ENCODE results near the gene NLRX1.
"Not testable (repeated sequence)": the region's sequence is repeated elsewhere in the genome, so short reads cannot be mapped to it uniquely, and the experiment has no call there.

NLRX1 gene

DNA sequence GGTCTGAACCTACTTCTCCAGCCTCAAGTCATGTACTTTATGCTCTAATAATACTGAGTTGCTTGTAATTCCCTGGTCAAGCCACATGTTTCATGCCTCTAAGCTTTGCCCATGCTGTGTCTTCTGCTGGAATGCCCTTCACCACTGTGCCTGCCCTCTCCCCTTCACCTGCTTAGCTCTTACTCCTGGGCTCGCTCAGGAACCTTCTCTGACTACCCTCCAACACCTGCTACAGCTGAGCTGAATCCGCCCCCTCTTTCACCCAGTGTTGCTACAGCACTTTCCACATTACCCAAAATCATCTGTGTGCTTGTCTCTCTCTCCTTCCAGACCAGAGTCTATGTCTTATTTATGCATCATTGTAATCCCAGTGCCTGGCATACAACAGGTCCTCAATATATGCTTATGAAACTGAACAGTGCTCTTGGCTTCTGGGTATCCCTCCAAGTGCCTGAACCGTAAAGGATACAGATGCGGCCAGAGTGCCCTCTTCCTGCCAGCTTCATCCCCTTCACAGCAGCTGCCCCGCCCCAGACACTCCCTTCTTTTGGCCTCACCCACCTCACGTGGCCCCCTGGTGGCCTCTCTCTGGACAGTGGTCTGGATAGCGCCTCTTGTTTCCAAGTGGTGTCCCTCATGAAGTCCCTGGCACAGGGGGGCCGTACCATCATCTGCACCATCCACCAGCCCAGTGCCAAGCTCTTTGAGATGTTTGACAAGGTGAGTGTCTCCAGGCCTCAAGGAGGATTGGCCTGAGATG, 12.6 kb upstream of the NLRX1 start:
- no peak for DNase-seq

DNA sequence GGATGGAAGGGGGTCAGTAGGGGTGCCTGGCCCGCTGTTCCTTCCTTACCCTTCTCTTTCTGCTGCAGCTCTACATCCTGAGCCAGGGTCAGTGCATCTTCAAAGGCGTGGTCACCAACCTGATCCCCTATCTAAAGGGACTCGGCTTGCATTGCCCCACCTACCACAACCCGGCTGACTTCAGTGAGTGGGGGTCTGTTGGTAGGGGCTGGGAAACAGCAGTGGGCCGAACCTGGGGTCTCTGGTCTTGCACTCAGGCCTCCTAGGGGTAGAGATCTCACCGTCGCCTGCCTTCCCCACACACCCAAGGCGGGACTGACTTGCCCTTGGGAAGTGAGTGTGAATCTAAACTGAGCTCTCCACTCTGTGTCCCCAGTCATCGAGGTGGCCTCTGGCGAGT, 12.0 kb upstream of the NLRX1 start:
- no peak for DNase-seq

DNA sequence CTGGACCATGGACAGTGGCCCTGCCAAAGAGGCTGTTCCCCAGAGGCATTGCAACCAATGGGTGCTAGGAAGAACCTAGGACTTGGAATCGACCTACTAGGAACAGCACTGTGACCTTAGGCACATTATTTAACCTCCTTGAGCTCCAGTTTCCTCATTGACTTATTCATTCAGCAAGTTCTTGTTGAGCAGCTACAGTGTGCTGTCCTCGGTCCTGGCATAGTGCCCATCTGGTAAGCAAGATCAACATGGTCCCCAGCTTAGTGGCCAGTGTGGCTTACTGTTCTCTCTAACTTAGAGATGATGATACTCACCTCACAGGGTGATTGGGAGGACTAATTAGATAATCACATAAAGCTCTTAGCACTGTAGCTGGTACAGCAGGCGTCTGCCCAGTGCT, 11.5 kb upstream of the NLRX1 start:
- no peak for DNase-seq

DNA sequence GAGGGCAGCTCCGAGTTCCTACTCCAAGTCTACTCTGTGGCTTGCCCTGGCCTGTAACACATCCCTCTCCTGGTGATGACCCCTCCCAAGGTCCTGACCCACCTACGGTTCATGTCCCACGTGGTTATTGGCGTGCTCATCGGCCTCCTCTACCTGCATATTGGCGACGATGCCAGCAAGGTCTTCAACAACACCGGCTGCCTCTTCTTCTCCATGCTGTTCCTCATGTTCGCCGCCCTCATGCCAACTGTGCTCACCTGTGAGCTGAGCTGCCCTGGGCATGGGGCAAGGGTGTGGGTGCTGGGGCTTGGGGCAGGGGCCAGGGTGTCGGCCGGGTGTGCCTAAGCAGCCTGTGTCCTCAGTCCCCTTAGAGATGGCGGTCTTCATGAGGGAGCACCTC, 10.1 kb upstream of the NLRX1 start:
- no peak for DNase-seq

DNA sequence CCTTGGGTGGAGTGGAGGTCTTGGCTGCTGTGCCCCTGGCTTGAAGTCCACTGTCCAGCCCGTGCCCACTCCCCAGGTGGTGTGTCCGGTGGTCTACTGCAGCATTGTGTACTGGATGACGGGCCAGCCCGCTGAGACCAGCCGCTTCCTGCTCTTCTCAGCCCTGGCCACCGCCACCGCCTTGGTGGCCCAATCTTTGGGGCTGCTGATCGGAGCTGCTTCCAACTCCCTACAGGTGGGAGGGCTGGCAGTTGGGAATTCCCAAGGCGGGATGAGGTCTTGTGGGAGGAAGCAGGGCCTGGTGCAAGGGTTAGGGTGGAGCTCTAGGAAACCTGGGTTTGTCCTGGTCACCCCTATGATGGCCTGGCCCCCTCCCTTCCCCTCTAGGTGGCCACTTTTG, 8.4 kb upstream of the NLRX1 start:
- DNase-seq: no peak

DNA sequence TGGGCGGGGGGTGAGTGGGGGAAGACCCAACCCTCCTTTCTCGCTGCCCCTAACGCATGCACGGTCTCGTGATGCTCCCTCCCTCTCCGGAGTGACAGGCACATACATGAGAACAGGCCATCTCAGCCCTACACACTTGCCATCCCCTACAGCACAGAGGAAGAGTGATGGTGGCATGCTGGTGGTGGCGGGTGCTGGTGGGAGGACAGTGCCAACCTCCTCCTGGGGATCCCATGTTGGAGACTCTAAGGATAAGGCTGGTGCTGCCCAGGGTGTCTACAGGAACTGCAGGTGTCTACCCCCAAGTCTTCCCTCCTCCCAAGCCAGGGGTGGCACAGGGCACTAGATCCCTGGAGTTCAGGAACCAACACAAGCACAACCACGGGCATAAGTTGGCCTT, 6.7 kb upstream of the NLRX1 start:
- no peak for DNase-seq

DNA sequence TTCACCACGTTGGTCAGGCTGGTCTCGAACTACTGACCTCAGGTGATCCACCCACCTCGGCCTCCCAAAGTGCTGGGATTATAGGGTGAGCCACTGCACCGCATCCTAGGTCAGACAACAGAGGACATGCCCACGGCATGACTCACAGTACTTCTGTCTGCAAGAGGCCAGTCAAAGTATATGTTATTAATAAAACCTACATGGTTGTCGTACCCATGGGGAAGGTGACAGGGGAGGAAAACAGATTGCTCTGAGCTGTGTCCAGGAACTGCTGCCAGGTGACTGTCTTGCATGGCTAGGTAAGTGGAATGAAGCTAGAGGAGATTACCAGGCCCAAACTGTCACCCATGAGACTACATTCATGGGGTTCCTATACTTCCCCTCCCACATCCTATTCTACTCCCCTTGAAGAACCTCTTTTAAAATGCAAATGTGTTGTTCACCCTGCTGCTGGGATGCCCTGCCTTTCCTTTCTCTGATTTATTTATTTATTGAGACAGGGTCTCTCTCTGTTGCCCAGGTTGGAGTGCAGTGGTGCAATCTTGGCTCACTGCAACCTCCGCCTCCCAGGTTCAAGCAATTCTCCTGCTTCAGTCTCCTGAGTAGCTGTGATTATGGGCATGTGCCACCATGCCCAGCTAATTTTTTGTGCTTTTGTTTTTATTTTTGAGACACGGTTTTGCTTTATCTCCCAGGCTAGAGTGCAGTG, 2.0 kb upstream of the NLRX1 start:
- no peak for DNase-seq

DNA sequence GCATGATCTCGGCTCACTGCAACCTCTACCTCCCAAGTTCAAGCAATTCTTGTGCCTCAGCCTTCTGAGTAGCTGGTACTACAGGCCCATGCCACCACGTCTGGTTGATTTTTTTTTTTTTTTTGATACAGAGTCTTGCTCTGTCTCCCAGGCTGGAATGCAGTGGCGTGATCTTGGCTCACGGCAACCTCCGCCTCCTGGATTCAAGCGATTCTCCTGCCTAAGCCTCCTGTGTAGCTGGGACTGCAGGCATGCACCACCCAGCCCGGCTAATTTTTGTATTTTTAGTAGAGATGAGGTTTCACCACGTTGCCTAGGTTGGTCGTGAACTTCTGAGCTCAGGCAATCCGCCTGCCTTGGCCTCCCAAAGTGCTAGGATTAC, 1.5 kb upstream of the NLRX1 start:
- not testable (repeated sequence) for DNase-seq

DNA sequence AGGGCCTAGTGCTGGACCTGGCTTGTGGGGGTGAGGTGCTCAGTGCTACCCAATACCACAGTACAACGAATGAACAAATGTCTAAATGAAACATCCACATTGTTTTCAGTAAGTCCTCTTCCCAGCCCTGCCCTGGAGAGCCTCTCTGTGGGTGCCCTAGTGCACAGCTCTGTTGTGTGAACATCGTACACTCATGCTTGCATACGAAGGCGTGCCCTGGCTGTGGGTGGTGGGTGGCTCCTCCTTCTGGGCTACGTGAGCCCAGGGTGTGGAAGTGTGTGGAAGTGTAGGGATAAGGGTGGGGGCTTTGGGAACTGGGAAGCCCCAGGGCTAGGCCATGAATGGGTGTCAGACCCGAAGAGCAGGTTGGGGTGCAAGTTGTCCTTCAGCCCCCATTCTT, 592 bp upstream of the NLRX1 start:
- DNase-seq: no peak

DNA sequence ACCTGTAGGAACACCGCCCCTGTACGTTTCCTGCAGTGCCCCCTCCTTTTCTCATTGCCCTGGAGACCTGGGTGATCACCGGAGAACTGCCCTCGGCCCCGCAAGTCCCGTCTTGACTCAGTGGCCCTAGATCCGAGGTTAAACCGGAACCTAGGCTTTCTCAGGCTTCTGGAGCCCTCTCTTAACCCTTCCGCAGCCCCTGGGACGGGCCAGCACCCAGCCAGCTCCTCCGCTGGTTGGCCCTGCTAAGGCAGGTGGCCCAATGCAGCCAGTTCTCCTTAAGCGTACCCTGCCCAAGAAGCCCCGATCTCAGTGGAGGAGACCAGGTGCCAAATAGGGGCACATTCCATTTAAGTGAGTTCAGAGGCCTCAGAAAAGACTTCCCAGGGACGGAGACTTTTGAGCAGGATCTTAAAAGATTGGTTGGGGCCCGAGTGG, 776 bp downstream of the NLRX1 start:
- peak; percentile 67 for DNase-seq

DNA sequence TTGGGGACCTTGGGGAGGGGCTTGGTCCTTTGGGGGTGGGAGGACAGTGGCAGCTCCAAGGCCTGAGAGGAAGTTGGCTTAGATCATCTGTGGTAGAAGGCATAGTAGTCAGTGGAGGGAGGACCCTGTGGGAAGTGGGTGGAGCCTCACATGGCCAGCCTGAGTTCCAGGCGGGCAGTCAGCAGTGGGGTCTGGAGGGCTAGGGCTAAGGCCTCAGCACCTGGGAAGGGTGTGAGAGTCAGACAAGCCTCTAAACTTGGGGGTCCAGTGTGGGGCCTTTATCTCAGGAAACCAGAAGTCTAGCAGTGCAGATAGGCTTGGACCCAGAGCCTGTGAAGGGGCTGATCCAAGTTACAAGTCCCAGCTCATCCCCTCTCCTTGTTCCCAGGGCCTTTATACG, 4.0 kb downstream of the NLRX1 start:
- no peak for DNase-seq

DNA sequence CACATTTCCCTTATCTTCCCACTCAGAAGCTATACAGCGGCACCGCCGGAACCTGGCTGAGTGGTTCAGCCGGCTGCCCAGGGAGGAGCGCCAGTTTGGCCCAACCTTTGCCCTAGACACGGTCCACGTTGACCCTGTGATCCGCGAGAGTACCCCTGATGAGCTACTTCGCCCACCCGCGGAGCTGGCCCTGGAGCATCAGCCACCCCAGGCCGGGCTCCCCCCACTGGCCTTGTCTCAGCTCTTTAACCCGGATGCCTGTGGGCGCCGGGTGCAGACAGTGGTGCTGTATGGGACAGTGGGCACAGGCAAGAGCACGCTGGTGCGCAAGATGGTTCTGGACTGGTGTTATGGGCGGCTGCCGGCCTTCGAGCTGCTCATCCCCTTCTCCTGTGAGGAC, 4.9 kb downstream of the NLRX1 start:
- no peak for DNase-seq

DNA sequence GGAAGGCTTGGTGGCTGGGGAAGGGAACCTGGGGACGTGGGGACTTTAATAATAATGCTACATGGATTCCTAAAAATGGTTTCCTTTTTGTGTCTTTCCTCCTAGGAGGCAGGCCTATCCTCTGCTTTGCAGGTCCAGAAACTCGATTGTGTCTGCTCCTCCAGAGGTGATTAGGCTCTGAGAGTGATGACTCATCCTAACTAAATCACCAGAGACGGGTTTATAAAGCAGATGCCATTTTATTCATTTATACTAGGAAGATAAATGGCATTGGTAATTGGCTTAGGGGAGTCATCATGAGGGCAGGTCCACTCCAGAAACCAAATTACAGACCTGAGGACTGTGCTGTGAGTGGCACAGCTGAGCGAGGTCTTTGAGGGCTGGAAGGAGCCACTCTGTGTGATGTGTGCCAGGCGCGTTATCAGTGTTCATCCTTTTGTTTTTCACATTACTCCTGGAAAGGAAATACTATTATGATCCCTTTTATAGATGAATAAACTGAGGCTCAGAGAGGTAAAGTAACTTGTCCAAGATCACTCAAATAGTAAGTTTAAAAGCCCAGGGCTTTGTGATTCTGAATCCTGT, 7.1 kb downstream of the NLRX1 start:
- DNase-seq: peak; percentile 23

DNA sequence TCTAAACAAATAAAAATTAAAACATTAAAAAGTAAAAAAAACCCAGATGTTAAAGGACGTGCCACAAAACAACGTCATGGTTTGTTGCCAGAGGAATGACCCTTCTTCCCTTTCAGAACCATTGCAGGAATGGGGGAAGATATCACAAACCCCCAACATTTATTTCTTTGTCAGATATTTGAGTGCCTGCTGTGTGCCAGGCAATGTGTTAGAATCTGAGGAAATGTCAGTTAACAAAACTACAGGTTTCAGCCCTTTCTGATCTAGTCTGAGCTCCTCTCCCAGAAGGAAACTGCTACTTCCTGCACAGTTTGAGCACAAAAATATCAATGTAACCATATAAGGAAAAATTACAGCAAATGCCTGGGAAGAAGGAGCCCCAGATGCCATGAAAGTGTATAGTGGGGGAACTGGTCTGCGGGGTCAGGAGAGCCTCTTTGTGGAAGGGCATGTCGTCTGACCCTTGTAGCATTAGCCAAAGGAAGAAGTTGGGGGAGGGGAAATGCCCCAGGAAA, 9.7 kb downstream of the NLRX1 start:
- no peak for DNase-seq

DNA sequence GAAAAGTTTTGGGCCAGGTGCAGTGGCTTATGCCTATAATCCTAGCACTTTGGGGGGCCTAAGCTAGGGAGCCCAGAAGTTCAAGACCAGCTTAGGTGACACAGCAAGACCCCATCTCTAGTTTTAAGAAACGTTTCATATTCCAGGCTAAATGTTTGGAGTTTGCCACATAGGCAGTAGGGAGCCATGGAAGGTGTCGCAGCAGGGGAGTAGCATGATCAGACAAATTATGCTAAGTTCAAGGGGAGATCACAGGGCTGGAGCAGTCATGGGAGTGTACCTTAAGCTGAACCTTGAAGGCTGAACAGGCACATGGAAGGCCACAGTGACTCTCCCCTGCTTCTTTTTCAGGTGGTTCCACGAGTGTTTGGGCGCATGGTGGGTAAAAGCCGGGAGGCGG, 10.8 kb downstream of the NLRX1 start:
- no peak for DNase-seq

DNA sequence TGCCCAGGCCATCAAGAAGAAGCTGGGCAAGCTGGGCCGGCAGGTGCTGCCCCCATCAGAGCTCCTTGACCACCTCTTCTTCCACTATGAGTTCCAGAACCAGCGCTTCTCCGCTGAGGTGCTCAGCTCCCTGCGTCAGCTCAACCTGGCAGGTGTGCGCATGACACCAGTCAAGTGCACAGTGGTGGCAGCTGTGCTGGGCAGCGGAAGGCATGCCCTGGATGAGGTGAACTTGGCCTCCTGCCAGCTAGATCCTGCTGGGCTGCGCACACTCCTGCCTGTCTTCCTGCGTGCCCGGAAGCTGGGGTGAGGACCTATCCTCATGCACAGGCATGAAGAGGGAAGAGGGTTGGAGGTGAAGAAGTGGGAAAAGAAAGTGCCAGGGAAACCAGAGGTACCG, 11.5 kb downstream of the NLRX1 start:
- no peak for DNase-seq

DNA sequence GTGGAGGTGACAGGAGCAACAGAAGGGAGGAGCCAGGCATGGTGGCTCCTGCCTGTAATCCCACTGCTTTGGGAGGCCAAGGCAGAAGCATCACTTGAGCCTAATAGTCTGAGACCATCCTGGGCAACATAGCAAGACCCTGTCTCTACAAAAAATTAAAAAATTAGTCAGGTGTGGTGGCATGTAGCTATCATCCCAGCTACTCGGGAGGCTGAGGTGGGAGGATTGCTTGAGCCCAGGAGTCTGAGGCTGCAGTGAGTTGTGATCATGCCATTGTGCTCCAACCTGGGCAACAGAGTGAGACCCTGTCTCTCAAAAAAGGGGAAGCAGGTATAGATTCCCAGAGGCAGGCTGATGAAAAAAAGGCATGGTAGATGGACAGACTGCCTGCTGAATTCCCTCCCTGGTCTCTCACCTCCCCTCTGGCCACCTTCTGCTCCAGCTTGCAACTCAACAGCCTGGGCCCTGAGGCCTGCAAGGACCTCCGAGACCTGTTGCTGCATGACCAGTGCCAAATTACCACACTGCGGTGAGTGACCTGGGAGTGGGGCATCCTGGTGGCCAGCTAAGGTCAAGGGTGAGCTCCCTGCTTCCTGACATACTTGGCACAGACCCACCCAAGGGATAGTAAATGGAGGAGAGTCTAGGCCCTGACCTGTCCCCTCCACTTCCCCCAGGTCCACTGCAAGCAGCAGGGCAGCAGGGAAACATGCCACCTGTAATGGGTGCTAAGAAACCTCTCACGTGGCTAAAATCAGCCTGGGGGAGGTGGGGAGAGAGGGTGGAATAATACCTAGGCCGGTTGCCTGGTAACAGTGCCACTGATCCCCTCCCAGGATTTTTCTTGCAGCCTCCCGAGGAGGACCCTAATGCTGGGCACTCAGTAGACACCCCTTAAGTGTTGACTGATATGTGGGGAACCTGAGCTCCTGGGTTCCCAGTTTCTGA, 12.5 kb downstream of the NLRX1 start:
- no peak for DNase-seq

DNA sequence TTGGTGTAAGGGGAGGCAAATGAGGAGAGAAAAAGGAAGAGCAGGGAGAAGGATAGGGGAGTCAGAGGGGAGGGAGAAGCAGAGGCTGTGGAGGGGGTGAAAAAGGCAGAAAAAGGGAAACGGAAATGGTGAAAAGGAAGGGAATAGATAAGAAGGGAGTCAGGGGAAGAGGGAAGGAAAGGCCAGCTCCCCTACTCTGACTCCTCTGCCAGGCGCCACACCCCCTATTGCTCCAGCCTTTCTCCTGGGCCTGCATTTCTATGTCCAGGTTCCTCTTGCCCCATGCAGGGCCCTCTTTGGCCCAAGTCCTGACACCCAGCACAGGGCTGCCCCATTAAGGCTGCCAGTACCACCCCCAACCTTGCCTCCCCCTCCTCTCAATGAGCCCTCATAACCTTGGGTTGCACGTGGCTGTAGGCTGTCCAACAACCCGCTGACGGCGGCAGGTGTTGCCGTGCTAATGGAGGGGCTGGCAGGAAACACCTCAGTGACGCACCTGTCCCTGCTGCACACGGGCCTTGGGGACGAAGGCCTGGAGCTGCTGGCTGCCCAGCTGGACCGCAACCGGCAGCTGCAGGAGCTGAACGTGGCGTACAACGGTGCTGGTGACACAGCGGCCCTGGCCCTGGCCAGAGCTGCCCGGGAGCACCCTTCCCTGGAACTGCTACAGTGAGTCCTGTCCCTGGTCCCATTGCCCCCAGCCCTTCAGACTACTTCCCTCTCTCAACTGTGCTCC, 13.3 kb downstream of the NLRX1 start:
- no peak for DNase-seq

DNA sequence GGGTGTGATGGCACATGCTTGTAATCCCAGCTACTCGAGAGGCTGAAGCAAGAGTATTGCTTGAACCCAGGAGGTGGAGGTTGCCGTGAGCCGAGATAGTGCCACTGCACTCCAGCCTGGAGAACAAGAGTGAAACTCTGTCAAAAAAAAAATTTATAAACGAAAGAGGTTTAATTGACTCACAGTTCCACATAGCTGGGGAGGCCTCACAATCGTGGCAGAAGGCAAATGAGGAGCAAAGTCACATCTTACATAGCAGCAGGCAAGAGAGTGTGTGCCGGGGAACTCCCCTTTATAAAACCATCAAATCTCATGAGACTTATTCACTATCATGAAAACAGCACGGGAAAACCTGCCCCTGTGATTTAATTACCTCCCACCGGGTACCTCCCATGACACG, 15.9 kb downstream of the NLRX1 start:
- not testable (repeated sequence) for DNase-seq

DNA sequence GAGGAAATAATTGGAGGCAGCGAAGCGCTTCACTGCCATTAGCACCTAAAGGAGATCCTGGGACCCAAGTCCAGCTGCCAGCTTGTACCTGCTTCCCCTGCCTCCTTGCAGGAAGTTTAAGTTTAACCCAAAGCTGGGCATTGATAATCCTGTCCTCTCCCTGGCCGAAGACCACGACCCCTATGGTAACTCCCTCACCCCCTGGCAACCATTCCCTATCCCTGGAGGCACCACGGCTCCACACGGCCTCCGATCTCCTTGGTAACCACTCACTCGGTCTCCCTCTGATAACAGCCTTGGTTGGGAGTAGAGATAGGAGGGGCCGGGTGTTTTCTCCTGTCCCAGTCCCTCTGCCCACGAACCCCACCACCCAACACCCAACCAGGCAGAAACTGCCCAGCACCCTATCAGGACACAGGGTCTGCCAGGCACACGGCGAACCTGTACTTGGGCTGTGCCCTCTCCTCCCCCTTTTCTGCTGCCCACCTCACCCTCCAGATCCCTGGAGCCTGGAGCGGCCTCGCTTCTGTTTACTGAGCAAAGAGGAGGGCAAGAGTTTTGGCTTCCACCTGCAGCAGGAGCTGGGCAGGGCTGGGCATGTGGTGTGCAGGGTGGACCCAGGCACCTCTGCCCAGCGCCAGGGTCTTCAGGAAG, 17.6 kb downstream of the NLRX1 start:
- no peak for DNase-seq

DNA sequence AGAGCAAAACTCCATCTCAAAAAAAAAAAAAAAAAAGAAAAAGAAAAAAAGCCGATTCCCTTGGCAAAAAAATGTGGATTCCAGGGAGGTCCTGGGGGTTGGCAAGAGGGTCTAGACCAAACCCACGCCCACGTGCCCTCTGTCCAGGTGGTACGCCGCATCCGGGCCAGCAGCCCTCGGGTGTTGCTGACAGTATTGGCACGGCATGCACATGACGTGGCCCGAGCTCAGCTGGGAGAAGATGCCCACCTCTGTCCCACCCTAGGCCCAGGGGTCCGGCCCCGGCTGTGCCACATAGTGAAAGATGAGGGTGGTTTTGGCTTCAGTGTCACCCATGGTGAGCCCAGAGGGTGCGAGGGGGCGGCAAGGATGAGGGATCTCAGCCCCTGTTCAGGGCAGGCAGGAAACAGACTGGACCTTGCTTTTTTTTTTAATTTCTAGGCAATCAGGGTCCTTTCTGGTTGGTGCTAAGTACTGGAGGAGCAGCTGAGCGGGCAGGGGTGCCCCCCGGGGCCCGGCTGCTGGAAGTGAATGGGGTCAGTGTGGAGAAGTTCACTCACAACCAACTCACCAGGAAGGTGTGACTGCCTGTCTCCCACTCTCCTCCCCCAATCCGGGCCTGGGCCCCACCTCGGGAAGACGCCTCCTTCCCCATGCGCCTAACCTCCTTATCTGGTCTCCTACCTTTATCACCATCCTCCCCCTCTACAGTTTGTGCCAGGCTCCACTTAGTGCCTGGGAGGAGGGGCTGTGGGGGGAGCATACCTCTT, 18.8 kb downstream of the NLRX1 start:
- no peak for DNase-seq
